ENCODE data around the gene HMBS.

DNA sequence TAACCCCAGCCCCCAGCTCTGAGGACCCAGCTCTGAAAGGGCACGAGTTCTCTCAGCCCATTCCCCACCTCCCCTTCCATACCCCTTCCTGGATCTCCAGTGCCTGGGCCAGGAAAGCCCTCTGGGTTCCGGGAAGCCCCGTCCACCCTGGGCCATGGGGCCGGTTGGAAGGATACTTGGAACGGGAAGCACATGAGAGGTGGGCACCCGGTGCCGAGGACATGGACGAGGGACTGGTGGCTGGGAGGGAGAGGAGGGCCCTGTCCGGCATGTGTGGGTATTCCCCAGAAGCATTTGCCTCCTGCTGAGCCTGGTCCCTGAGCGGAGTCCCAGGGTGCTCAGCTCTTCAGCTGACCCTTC lies 31.5 kb downstream of the HMBS start:
- TF ChIP-seq, protein P1, sequence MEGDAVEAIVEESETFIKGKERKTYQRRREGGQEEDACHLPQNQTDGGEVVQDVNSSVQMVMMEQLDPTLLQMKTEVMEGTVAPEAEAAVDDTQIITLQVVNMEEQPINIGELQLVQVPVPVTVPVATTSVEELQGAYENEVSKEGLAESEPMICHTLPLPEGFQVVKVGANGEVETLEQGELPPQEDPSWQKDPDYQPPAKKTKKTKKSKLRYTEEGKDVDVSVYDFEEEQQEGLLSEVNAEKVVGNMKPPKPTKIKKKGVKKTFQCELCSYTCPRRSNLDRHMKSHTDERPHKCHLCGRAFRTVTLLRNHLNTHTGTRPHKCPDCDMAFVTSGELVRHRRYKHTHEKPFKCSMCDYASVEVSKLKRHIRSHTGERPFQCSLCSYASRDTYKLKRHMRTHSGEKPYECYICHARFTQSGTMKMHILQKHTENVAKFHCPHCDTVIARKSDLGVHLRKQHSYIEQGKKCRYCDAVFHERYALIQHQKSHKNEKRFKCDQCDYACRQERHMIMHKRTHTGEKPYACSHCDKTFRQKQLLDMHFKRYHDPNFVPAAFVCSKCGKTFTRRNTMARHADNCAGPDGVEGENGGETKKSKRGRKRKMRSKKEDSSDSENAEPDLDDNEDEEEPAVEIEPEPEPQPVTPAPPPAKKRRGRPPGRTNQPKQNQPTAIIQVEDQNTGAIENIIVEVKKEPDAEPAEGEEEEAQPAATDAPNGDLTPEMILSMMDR (IDR thresholded peaks at IDR 0.05), result no peak
- no peak for TF ChIP-seq POLR2A (IDR thresholded peaks at IDR 0.05)
